Activated CD4-positive, alpha-beta memory T cell treated with anti-CD3 and anti-CD28 coated beads for 36 hours (primary cell): ENCODE measurements around the gene CORO6. TPM values are rescaled to one million over a fixed set of nuclear protein-coding genes. Genes with fewer than 3 reads are reported as not detected.
"Not testable (repeated sequence)": the region's sequence is repeated elsewhere in the genome, so short reads cannot be mapped to it uniquely, and the experiment has no call there.

Experiments
- CTCF ChIA-PET: fragments of 350-600 bp; sonication (Branson Sonifier 250); formaldehyde crosslinking; loops from one replicate; lab custom pipeline; 2021; ENCODE audit warnings: antibody characterized with exemption, inconsistent platforms; lab: Charles Lee
- POLR2A ChIA-PET: fragments of 350-600 bp; sonication (Branson Sonifier 250); formaldehyde crosslinking; loops from one replicate; lab custom pipeline; 2021; ENCODE audit warnings: antibody characterized with exemption; lab: Charles Lee
- DNase-seq: peaks from one replicate; pipeline ENCODE4 v3.0.0-alpha.2; 2020
- H3K27ac Mint-ChIP-seq: one replicate; pipeline ENCODE4 v1.8.0; 2021; ENCODE audit warnings: mixed read lengths
- H3K27me3 Mint-ChIP-seq: one replicate; pipeline ENCODE4 v1.8.0; 2021; ENCODE audit warnings: mixed read lengths
- H3K36me3 Mint-ChIP-seq: one replicate; pipeline ENCODE4 v1.8.0; 2021; ENCODE audit warnings: mixed read lengths
- H3K4me1 Mint-ChIP-seq: one replicate; pipeline ENCODE4 v1.8.0; 2021; ENCODE audit warnings: low read depth, mixed read lengths
- H3K4me3 Mint-ChIP-seq: one replicate; pipeline ENCODE4 v1.8.0; 2021; ENCODE audit warnings: mild to moderate bottlenecking, mixed read lengths
- H3K9me3 Mint-ChIP-seq: one replicate; pipeline ENCODE4 v1.8.0; 2021; ENCODE audit warnings: mixed read lengths
- intact Hi-C: fragments of 100-400 bp; cut with micrococcal nuclease; formaldehyde crosslinking; loops from one replicate; pipeline ENCODE4 v1.15.1; 2023
- total RNA-seq, 2 experiments: library from RNA; stranded (reverse); gene quantifications; one replicate each; pipeline ENCODE4 v1.2.3, GENCODE V29; 2021

CORO6 gene
- total RNA-seq, 2 experiments from 2014 or later = 21.3 to 22.1 TPM

GRCh38 chr17:29652976-29653375 is 30.3 kb upstream of the CORO6 start:
- H3K4me1 Mint-ChIP-seq = no peaks in the 10 kb centered on the region
- ChIA-PET CTCF (interaction anchor here (1.4 kb wide), 1 partner anchor 14 kb away, joined by 6 read pairs; no protein-coding TSS in a partner anchor), POLR2A (interaction anchor here (0.6 kb wide), 1 partner anchor 531 kb away, joined by 3 read pairs; no protein-coding TSS in a partner anchor)
- peaks cover 19% of the 10 kb centered on the region for H3K36me3 Mint-ChIP-seq
- H3K9me3 Mint-ChIP-seq = no peaks in the 10 kb centered on the region
- intact Hi-C loops = no loop called here
- no peak for DNase-seq
- no peaks in the 10 kb centered on the region for H3K27me3 Mint-ChIP-seq
- no peak overlapping the region for H3K27ac Mint-ChIP-seq
- H3K4me3 Mint-ChIP-seq = no peak overlapping the region

GRCh38 chr17:29651913-29652312 is 29.2 kb upstream of the CORO6 start:
- ChIA-PET CTCF (interaction anchor here (1.0 to 1.7 kb wide), 2 partner anchors 13 to 128 kb away, joined by 3 read pairs; no protein-coding TSS in a partner anchor), POLR2A (interaction anchor here (0.6 kb wide), 1 partner anchor 11 kb away, joined by 3 read pairs; no protein-coding TSS in a partner anchor)
- H3K27ac Mint-ChIP-seq, intact Hi-C loops, H3K4me1 Mint-ChIP-seq, H3K4me3 Mint-ChIP-seq, DNase-seq, H3K27me3 Mint-ChIP-seq, H3K9me3 Mint-ChIP-seq: not testable (repeated sequence)
- H3K36me3 Mint-ChIP-seq = peaks cover 21% of the 10 kb centered on the region

DNA sequence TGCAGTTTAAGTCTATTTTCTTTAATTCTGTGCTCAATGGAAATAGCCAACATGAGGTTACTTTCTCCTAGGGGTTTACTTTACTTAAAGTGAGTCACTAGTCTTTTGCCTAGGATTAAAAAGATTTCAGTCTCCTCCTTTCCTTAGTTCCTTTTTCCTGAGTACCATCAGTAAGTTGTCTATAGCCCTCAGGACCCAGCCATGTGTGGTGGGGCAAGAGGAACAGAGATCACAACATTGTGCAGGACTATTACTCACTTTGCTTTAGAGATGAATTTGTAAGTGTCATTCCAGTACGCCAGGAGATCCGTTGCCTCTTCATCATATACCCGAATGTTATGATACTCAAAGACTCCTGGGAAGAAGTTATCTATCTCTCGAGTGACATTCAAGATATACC is 27.7 kb upstream of the CORO6 start:
- Mint-ChIP-seq H3K4me3 (no peak overlapping the region), H3K9me3 (no peaks in the 10 kb centered on the region), H3K27ac (no peak overlapping the region), H3K27me3 (no peaks in the 10 kb centered on the region), H3K36me3 (peaks cover 14% of the 10 kb centered on the region), H3K4me1 (peaks cover 6% of the 10 kb centered on the region)
- DNase-seq = no peak
- intact Hi-C loops = no loop called here
- POLR2A ChIA-PET = no interaction called here
- CTCF ChIA-PET = no interaction called here

DNA sequence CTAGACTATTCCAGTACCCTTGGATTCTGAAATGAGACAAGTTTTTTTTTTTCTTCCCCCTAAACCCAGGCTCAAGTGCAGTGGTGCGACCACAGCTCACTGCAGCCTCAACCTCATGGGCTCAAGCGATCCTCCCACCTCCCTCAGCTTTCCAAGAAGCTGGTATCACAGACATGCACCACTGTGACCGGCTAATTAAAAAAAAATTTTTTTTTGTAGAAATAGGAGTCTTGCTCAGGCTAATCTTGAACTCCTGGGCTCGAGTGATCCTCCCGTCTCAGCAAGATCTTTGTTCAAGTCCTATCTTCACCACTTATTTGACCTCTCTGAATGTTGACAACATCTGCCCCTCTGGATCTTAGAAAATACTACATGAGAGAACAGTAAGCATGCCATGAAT is 26.6 kb upstream of the CORO6 start:
- intact Hi-C loops = no loop called here
- peaks cover 14% of the 10 kb centered on the region for H3K4me1 Mint-ChIP-seq
- no peak for DNase-seq
- no peaks in the 10 kb centered on the region for H3K27me3 Mint-ChIP-seq
- CTCF ChIA-PET = no interaction called here
- H3K27ac Mint-ChIP-seq = no peak overlapping the region
- H3K9me3 Mint-ChIP-seq = no peaks in the 10 kb centered on the region
- H3K4me3 Mint-ChIP-seq = no peak overlapping the region
- POLR2A ChIA-PET = no interaction called here
- peaks cover 16% of the 10 kb centered on the region for H3K36me3 Mint-ChIP-seq

DNA sequence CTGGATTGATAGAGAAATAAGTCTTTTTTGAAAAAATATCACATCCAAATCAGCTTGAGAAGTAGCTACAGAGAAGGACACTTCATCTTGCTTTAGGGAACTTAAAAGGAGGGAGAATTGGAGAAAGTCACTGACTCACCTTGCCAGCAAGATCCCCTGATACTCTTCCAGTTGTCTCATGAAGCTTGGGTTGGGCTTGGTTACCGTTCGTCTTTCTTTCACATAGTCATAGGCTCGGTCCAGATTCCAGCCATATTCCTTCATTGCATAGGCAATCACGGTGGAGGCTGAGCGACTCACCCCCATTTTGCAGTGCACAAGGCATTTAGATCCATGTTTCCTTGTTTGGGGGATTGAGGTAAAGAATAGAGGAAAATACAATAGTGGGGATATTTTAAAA is 25.3 kb upstream of the CORO6 start:
- CTCF ChIA-PET = interaction anchor here (0.9 kb wide), 1 partner anchor 8 kb away, joined by 4 read pairs; no protein-coding TSS in a partner anchor

GRCh38 chr17:29645515-29646051 is 22.9 kb upstream of the CORO6 start:
- peaks cover 16% of the 10 kb centered on the region for H3K36me3 Mint-ChIP-seq
- peak overlapping the region; percentile 64 for H3K27ac Mint-ChIP-seq
- no peaks in the 10 kb centered on the region for H3K9me3 Mint-ChIP-seq
- H3K4me1 Mint-ChIP-seq = peaks cover 16% of the 10 kb centered on the region
- intact Hi-C loops = no loop called here
- peak; percentile 26 for DNase-seq
- H3K27me3 Mint-ChIP-seq = no peaks in the 10 kb centered on the region
- ChIA-PET POLR2A (no interaction called here), CTCF (interaction anchor here (0.7 kb wide), 1 partner anchor 27 kb away, joined by 3 read pairs; no protein-coding TSS in a partner anchor)
- H3K4me3 Mint-ChIP-seq = no peak overlapping the region

More for the DNA sequence above, 25.3 kb upstream of the CORO6 start:
- peaks cover 14% of the 10 kb centered on the region for H3K4me1 Mint-ChIP-seq
- POLR2A ChIA-PET = no interaction called here
- H3K9me3 Mint-ChIP-seq = no peaks in the 10 kb centered on the region
- H3K27me3 Mint-ChIP-seq = no peaks in the 10 kb centered on the region
- H3K27ac Mint-ChIP-seq = no peak overlapping the region
- H3K36me3 Mint-ChIP-seq = peaks cover 16% of the 10 kb centered on the region
- DNase-seq = no peak
- no peak overlapping the region for H3K4me3 Mint-ChIP-seq
- intact Hi-C loops = no loop called here

- H3K4me1 Mint-ChIP-seq = peaks cover 32% of the 10 kb centered on the region
These were observed 21.1 kb upstream of the CORO6 start for GRCh38 chr17:29643817-29644160.

DNA sequence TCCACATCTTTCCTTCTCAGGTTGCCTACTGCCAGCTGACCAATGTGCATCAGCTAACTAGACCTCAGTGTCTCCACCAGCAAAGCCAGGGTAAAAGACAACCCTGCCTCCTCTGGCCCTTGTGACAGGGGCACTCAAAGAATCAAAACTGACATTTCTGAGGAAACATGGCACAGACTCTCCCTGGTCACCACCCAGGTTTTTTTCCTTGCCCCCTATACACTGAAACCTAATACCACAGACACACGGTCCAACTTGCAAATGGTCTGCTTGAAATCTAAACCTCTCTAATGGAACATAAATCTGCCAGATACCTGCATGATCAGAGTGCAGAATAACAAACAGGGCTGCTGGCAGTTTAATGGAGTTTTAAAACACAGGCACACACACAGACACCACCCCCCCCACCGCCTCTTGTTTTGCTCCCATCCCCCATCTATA is 19.5 kb upstream of the CORO6 start:
- POLR2A ChIA-PET = no interaction called here
- no peak overlapping the region for H3K4me3 Mint-ChIP-seq
- H3K4me1 Mint-ChIP-seq = peaks cover 33% of the 10 kb centered on the region
- H3K27ac Mint-ChIP-seq = no peak overlapping the region
- H3K9me3 Mint-ChIP-seq = no peaks in the 10 kb centered on the region
- no peak for DNase-seq
- intact Hi-C loops = no loop called here
- peaks cover 7% of the 10 kb centered on the region for H3K36me3 Mint-ChIP-seq
- CTCF ChIA-PET = interaction anchor here (1.0 to 8.0 kb wide), 3 partner anchors 25 to 166 kb away, joined by 4 to 196 read pairs (median 8); no protein-coding TSS in a partner anchor
- no peaks in the 10 kb centered on the region for H3K27me3 Mint-ChIP-seq

More at GRCh38 chr17:29643817-29644160, 21.1 kb upstream of the CORO6 start:
- intact Hi-C loops = no loop called here
- no peak for DNase-seq
- Mint-ChIP-seq H3K36me3 (peaks cover 12% of the 10 kb centered on the region), H3K27ac (no peak overlapping the region), H3K27me3 (no peaks in the 10 kb centered on the region), H3K4me3 (no peak overlapping the region), H3K9me3 (no peaks in the 10 kb centered on the region)
- CTCF ChIA-PET = interaction anchor here (0.6 to 8.0 kb wide), 5 partner anchors 15 to 378 kb away, joined by 3 to 196 read pairs (median 3); no protein-coding TSS in a partner anchor
- POLR2A ChIA-PET = interaction anchor here (0.6 kb wide), 1 partner anchor 117 kb away, joined by 4 read pairs; no protein-coding TSS in a partner anchor

GRCh38 chr17:29640981-29641642 is 18.4 kb upstream of the CORO6 start:
- Mint-ChIP-seq H3K27ac (peak overlapping the region; percentile 23), H3K36me3 (peaks cover 13% of the 10 kb centered on the region), H3K27me3 (no peaks in the 10 kb centered on the region), H3K4me1 (peaks cover 33% of the 10 kb centered on the region), H3K4me3 (no peak overlapping the region), H3K9me3 (no peaks in the 10 kb centered on the region)
- POLR2A ChIA-PET = interaction anchor here (0.6 to 0.7 kb wide), 3 partner anchors 11 to 290 kb away, joined by 3 read pairs; no protein-coding TSS in a partner anchor
- intact Hi-C loops = no loop called here
- DNase-seq = no peak
- CTCF ChIA-PET = interaction anchor here (0.6 to 8.0 kb wide), 6 partner anchors 24 to 767 kb away, joined by 3 to 196 read pairs (median 14); no protein-coding TSS in a partner anchor

DNA sequence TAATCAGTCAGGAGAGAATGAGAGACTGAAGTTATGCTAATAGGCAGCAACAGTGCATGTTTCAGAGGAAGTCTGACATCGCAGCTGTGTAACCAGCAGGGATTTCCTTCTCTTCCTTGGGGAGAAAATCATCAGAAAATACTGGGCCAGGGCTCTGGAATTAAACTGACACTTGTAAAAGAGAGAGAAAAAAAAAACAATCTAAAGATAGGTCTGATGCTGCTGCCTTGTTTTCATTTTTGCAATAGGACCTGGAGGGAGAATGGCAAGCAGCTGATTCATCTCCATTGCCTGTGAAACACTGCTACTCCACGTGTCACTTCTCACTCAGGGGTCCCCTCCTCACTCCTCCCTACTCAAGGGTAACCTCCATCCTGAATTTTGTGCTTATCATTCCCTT is 17.7 kb upstream of the CORO6 start:
- H3K9me3 Mint-ChIP-seq = no peaks in the 10 kb centered on the region
- H3K27ac Mint-ChIP-seq = peak overlapping the region; percentile 3
- POLR2A ChIA-PET = interaction anchor here (0.6 to 1.5 kb wide), 4 partner anchors 11 to 248 kb away, joined by 3 to 6 read pairs (median 3); no protein-coding TSS in a partner anchor
- intact Hi-C loops = no loop called here
- CTCF ChIA-PET = interaction anchor here (0.6 to 8.0 kb wide), 16 partner anchors 12 to 449 kb away, joined by 3 to 196 read pairs (median 6); partner anchors contain the start of gene SSH2
- peaks cover 17% of the 10 kb centered on the region for H3K36me3 Mint-ChIP-seq
- DNase-seq = no peak
- H3K27me3 Mint-ChIP-seq = no peaks in the 10 kb centered on the region
- H3K4me3 Mint-ChIP-seq = no peak overlapping the region
- peaks cover 27% of the 10 kb centered on the region for H3K4me1 Mint-ChIP-seq

GRCh38 chr17:29633886-29634285 is 11.2 kb upstream of the CORO6 start:
- ChIA-PET POLR2A (interaction anchor here (1.8 kb wide), 1 partner anchor 9 kb away, joined by 5 read pairs; no protein-coding TSS in a partner anchor), CTCF (interaction anchor here (1.4 to 3.4 kb wide), 4 partner anchors 16 to 297 kb away, joined by 3 to 18 read pairs (median 6); partner anchors contain the start of gene SSH2)
- Mint-ChIP-seq H3K27ac (no peak overlapping the region), H3K4me3 (no peak overlapping the region), H3K27me3 (no peaks in the 10 kb centered on the region), H3K4me1 (peaks cover 17% of the 10 kb centered on the region), H3K36me3 (peaks cover 34% of the 10 kb centered on the region), H3K9me3 (no peaks in the 10 kb centered on the region)
- no peak for DNase-seq
- intact Hi-C loops = no loop called here
